Stimulated activated CD4-positive, alpha-beta T cell treated with anti-CD3 and anti-CD28 coated beads, Interleukin-15, amount 100 ng/mL, for 24 hours (primary cell): ENCODE results near the gene UMOD.
A peak's percentile ranks its signal among the peaks of the same experiment; 100 is the strongest.
"Not testable (repeated sequence)": the region's sequence is repeated elsewhere in the genome, so short reads cannot be mapped to it uniquely, and the experiment has no call there.

Experiments used
- DNase-seq: peaks from one replicate; pipeline ENCODE4 v3.0.0-alpha.2; 2020

The UMOD gene

GRCh38 chr16:20319406-20319805 is 33.1 kb downstream of the UMOD start:
- no peak for DNase-seq

DNA sequence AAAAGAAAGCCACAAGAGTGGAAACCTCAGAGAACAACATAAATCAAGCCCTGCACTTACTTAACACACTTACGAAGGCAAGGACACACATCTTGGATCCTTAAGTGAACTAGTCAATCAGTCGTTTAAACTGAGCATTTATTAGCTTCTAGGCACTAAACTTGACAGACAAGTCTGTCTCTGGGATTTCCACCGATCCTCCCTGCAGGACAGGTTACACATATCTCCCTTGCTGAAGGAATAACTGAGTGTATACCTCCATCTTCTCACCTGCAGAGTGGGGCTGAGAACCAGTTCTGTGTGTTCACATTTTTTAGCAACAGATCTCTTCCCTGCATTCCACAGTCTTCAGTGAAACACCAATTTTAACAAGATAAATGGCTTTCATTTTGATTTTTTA is 34.1 kb downstream of the UMOD start:
- no peak for DNase-seq

- no peak for DNase-seq
Observed at GRCh38 chr16:20318006-20318405, 34.5 kb downstream of the UMOD start.

DNA sequence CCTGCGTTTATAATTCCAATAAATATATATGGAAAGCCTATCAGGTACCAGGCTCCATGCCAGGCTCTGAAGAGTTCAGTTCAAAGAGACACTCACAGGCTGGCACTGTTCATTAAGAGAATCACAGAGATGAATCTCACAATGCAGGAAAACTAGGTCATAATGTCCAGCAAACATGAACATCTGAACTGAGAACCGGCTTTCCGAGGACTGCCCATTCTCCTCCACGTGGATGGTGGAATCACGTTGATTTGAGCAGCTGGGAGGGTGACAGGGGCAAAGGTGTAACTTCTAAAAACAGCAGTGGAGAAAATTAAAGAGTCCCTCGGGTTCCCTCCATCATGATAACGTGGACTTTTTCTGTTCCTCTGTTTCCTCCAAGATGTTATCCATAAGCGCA is 35.4 kb downstream of the UMOD start:
- no peak for DNase-seq

GRCh38 chr16:20316715-20317114 is 35.8 kb downstream of the UMOD start:
- no peak for DNase-seq

GRCh38 chr16:20315764-20316163 is 36.8 kb downstream of the UMOD start:
- no peak for DNase-seq

DNA sequence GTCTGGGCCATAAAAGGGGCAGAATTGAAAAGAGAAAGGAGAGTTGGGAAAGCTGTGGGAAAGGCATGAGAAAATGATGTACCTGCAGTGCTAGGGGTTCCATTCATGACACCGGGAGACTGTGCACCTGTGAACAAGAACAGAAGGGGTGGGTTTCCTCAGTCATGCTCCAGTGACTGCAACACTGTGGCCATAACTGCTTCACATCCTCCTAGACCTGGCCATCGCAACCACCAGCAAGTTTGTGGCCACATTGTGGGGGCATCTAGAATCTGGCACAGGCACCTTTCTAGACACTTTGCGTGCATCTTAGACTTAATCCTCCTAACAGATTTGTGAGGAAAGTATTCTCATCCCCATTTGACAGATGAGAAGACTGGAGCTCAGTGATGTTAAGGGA is 37.9 kb downstream of the UMOD start:
- no peak for DNase-seq

DNA sequence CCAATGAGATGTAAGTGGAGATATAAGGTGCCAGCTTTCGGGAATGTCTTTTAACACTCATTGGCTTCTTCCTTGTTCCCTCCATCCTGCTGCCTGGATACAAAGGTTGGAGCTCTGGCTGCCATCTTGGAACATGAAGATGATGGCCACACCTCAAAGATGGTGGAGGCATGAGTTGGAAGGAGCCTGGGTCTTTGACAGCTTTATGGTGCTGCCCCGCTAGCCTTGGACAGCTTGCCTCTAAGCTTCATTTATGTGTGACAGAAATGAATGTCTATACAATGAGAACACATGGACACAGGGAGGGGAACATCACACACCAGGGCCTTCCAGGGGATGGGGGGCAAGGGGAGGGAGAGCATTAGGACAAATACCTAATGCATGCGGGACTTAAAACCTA is 38.8 kb downstream of the UMOD start:
- DNase-seq = no peak

DNA sequence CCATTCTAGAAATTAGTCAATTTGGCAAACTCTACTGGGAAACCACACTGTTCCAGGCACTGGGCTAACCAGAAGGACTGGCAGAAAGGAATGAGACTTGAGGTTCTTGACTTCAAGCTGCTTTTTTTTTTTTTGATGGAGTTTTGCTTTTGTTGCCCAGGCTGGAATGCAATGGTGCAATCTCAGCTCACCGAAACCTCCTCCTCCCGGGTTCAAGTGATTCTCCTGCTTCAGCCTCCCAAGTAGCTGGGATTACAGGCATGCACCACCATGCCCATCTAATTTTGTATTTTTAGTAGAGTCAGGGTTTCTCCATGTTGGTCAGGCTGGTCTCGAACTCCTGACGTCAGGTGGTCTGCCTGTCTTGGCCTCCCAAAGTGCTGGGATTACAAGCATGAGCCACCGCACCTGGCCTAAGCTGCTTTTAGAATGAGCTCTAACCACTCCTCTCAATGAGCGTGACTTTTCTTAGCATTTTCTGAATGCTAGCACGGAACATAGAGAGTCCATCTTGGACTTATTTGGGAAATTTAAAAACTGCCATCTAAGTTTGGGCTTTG is 39.9 kb downstream of the UMOD start:
- not testable (repeated sequence) for DNase-seq

DNA sequence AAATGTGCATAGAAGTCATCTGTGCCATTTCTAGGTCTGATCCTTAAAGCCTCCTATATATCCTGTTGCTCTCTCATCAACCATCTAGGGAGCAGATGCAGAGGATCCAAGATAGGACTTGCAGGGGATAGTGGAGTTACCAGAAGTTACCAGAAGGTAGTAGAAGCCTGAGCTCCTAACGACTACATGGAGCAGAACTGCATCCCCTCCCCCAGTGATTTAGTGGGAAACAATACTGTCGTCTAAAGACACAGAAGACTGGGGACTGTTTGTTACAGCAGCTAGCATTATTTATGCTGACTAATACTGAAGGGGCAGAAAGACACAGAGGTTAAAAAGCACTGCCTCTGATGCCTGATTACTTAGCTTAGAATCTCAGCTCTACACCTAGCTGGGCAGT is 41.0 kb downstream of the UMOD start:
- no peak for DNase-seq

GRCh38 chr16:20310421-20311395 is 41.8 kb downstream of the UMOD start:
- DNase-seq = no peak

DNA sequence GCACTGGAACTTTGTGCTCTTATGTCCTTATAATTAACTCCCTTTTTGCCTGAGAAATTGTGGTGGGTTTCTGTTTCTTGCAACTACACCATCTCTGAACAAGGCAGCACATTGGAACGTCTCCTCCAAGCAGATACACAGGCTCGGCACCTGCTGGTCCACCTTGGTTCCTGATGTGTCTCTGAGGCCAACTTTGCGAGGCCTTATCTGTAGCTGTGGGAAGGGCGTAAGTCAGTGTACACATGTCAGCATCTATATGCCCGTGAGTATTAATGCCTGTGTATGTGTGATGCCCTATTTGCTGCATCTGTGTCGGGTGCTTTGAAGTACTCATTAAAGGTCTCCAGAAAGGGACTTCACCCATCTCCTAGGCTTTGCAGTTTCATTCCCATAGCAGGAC is 42.7 kb downstream of the UMOD start:
- no peak for DNase-seq

DNA sequence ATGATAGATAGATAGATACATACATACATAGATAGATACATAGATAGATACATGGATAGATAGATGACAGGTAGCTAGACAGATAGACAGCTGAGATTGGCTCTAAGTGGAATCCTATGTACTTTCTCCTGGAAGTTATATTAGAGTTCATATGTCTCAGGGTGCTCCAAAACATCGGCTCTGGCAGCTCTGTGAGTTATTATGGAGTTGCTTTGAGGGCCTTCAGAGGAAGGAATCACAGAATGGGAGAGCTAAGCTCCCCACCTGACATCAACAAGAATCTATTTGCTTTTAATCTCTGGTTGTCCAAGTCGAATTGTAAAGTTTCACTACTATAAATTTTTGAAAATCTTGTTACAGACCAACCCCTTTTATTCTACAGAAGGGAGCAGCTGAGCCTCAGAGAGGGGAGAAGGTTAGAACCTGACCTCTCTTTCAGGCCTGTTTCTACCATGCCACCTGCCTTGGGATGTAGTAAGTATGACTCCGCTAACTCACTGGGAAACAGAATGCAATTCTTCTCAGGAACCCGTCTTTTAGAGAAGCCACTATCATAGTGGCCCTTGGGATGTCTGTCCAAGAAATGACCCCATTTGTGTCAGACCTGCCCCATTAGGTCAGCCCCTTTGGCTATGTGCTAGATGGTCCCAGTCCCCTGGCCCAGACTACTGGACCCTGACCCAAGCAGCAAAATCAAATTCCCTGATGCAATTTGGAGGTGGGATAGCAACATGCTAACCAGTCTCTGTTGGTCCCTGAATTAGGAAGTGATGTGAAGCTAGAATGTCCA is 43.5 kb downstream of the UMOD start:
- no peak for DNase-seq

- DNase-seq = no peak
Observed at GRCh38 chr16:20308266-20308665, 44.2 kb downstream of the UMOD start.

DNA sequence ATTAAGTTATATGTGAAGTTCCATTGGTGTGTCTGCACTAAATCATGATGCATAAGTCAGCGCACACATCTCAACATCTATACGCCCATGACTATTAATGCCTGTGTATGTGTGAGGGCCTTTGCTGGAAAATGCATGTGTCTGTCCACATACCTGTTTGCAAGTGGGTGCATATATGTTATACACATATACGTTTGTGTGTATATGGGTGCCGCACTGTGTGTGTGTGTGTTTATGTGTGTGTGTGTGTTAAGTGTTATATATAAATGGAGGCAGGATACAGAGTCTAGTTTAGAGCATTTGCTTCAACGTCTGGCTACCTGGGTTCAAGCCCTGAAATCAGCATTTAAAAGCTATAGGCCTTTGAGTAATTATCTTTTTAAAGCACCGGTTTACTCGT is 44.7 kb downstream of the UMOD start:
- DNase-seq = no peak

- DNase-seq = no peak
Observed at GRCh38 chr16:20307240-20307671, 45.3 kb downstream of the UMOD start.

DNA sequence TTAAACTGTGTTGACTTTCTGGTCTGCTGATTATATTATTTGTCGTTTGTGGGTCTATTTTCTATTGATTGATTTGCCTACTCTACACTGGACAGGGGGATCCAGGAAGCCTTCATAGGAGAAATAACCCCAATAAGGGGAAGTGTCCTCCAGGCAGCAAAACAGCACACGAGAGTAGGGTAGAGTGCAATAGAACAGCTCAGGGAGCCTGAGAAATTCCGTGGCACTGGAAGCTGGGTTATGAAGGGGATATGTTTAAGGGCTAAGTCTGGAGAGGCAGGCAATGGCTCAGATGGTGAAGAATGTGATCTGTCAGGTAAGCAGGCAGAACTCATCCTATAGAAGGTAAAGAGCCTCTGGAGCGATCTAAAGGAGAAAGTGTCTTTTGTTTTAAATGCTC is 46.1 kb downstream of the UMOD start:
- no peak for DNase-seq

- DNase-seq = no peak
Observed at GRCh38 chr16:20303012-20303411, 49.5 kb downstream of the UMOD start.

DNA sequence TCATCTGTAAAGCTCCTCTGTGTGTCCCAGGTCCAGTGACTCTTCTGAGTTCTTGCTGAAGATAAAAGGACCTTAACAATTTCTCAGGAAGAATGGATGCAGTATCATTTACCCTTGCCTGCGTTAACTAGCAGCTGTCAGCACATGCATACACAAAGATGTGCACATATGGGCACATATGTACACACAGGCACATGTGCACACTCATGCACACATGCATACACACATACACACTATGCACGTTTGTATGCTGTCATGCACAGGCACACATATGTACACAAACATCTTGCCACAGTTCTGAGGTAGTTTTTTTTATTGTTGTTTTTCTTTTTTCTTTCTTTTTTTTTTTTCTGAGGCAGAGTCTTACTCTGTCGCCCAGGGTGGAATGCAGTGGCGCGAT is 50.1 kb downstream of the UMOD start:
- no peak for DNase-seq

DNA sequence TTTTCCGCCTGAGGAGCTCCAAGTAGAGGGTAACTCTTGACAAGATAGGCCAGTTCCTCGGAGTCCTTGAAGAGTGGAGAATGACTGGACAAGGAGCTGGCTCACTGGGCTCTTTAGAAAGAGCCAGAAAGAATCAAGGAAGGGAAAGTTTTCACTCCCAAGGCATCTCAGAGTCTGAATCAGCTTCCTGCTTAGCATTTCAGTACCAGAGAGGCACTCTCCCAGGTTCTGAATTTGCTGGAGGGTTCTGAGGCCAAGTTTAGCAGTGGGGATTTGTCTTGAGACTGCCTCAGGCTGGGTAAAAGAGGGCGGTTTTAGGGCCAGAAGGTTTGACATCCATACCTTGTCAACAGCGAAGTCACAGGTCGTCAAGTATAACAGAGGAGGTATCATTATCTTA is 50.7 kb downstream of the UMOD start:
- DNase-seq = no peak

- peak; percentile 53 for DNase-seq
Observed at GRCh38 chr16:20300312-20301097, 52.0 kb downstream of the UMOD start.

- no peak for DNase-seq
Observed at GRCh38 chr16:20298452-20298851, 54.1 kb downstream of the UMOD start.
